GM12878 (cell line): ENCODE measurements around the gene DISP2.

Experiments
- JUNB ChIP-seq: IDR thresholded peaks from 2 replicates; pipeline ENCODE4 v1.6.1; 2016; ENCODE audit warnings: antibody characterized with exemption, mild to moderate bottlenecking
- KDM1A ChIP-seq: fragments of 200-600 bp; sonication (generic); IDR thresholded peaks from 2 replicates; pipeline ENCODE4 v1.6.1; 2016; ENCODE audit warnings: borderline replicate concordance
- POLR2AphosphoS5 ChIP-seq: IDR thresholded peaks from 2 replicates; pipeline ENCODE4 v1.6.1; 2011; ENCODE audit warnings: mild to moderate bottlenecking, low read length, inconsistent platforms
- SP1 ChIP-seq: IDR thresholded peaks from one replicate; pipeline ENCODE4 v1.6.1; 2011; ENCODE audit warnings: low read depth, low read length
- TAF1 ChIP-seq: IDR thresholded peaks from 2 replicates; pipeline ENCODE4 v1.6.1; 2011; ENCODE audit warnings: mild to moderate bottlenecking, low read depth, low read length, borderline replicate concordance
- TBL1XR1 ChIP-seq: IDR thresholded peaks from 2 replicates; pipeline ENCODE4 v1.6.1; 2012; ENCODE audit warnings: low read depth, low read length, improper control_type of control experiment
- YBX1 ChIP-seq: fragments of 450-650 bp; IDR thresholded peaks from 2 replicates; pipeline ENCODE4 v1.6.1; 2016; ENCODE audit warnings: antibody characterized with exemption
- TF ChIP-seq, protein P1 (sequence below), 3 experiments: IDR thresholded peaks in 2 of 3; conservative IDR thresholded peaks in 1 of 3; 2 replicates each; pipeline ENCODE4 v1.5.1; 2011; ENCODE audit warnings: low read depth in 3 of 3, low read length in 3 of 3, mild to moderate bottlenecking in 3 of 3, control low read depth in 2 of 3, moderate library complexity in 2 of 3, inconsistent platforms in 1 of 3, mixed read lengths in 1 of 3; ENCODE audit not compliant: control insufficient read depth in 2 of 3, insufficient read depth in 1 of 3; ENCODE audit errors: extremely low read depth in 1 of 3
- TF ChIP-seq, protein P2 (sequence below): IDR thresholded peaks from 2 replicates; pipeline ENCODE4 v1.6.1; 2011; ENCODE audit warnings: low read depth, low read length, improper control_type of control experiment, borderline replicate concordance

DNA sequence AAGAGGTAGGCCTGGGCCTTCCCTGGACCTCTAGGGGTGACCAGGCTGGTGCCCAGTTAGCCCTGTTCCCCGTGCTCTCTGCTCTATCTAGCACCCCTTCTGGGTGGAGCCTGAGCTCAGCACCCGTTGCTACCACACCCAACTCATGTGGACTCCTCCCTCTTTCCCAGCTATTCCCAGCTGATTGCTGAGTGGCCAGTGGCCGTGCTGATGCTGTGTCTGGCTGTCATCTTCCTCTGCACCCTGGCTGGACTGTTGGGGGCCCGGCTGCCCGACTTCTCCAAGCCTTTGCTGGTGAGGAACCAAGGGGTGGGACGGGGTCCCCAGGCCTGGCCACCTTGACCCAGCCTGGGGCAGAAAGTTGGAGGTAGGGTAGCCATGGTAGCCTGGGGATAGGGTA, 6.2 kb downstream of the DISP2 start:
- TF ChIP-seq TAF1 (no peak), POLR2AphosphoS5 (no peak), KDM1A (no peak), SP1 (no peak), JUNB (no peak), TBL1XR1 (no peak), YBX1 (no peak)
- TF ChIP-seq, protein P1, sequence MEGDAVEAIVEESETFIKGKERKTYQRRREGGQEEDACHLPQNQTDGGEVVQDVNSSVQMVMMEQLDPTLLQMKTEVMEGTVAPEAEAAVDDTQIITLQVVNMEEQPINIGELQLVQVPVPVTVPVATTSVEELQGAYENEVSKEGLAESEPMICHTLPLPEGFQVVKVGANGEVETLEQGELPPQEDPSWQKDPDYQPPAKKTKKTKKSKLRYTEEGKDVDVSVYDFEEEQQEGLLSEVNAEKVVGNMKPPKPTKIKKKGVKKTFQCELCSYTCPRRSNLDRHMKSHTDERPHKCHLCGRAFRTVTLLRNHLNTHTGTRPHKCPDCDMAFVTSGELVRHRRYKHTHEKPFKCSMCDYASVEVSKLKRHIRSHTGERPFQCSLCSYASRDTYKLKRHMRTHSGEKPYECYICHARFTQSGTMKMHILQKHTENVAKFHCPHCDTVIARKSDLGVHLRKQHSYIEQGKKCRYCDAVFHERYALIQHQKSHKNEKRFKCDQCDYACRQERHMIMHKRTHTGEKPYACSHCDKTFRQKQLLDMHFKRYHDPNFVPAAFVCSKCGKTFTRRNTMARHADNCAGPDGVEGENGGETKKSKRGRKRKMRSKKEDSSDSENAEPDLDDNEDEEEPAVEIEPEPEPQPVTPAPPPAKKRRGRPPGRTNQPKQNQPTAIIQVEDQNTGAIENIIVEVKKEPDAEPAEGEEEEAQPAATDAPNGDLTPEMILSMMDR (IDR thresholded peaks at IDR 0.05 in 2 of 3, conservative IDR thresholded peaks at IDR 0.05 in 1 of 3; ENCODE audit: control insufficient read depth in 2 of 3, extremely low read depth in 1 of 3, insufficient read depth in 1 of 3, low read depth in 3 of 3, low read length in 3 of 3) = no peak
- TF ChIP-seq, protein P2, sequence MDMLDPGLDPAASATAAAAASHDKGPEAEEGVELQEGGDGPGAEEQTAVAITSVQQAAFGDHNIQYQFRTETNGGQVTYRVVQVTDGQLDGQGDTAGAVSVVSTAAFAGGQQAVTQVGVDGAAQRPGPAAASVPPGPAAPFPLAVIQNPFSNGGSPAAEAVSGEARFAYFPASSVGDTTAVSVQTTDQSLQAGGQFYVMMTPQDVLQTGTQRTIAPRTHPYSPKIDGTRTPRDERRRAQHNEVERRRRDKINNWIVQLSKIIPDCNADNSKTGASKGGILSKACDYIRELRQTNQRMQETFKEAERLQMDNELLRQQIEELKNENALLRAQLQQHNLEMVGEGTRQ = no peak
